ENCODE measurements around the gene PPARG.
"Not testable (repeated sequence)": the region's sequence is repeated elsewhere in the genome, so short reads cannot be mapped to it uniquely, and the experiment has no call there.

The PPARG gene

GRCh38 chr3:12383218-12383617, 94.3 kb downstream of the PPARG start:
- no peak for DNase-seq

GRCh38 chr3:12384451-12385233, 95.8 kb downstream of the PPARG start:
- no peak for DNase-seq

DNA sequence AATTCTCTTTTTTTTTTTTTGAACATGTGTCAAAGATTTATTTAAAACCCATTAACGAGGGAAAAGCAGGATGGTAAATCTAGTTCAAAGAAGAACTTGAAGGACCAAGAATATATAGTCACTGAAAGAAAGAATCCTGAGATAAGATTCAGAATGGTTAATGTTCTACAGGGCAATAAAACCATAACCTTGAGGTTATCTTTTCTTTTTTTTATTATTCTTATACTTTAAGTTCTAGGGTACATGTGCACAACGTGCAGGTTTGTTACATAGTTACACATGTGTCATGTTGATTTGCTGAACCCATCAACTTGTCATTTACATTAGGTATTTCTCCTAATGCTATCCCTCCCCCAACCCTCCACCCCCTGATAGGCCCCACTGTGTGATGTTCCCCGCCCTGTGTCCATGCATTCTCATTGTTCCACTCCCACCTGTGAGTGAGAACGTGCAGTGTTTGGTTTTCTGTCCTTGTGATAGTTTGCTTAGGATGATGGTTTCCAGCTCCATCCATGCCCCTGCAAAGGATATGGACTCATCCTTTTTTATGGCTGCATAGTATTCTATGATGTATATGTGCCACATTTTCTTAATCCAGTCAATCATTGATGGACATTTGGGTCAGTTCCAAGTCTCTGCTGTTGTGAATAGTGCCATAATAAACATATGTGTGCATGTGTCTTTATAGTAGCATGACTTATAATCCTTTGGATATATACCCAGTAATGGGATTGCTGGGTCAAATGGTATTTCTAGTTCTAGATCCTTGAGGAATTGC, 97.8 kb downstream of the PPARG start:
- not testable (repeated sequence) for DNase-seq

GRCh38 chr3:12388185-12388584, 99.3 kb downstream of the PPARG start:
- no peak for DNase-seq

DNA sequence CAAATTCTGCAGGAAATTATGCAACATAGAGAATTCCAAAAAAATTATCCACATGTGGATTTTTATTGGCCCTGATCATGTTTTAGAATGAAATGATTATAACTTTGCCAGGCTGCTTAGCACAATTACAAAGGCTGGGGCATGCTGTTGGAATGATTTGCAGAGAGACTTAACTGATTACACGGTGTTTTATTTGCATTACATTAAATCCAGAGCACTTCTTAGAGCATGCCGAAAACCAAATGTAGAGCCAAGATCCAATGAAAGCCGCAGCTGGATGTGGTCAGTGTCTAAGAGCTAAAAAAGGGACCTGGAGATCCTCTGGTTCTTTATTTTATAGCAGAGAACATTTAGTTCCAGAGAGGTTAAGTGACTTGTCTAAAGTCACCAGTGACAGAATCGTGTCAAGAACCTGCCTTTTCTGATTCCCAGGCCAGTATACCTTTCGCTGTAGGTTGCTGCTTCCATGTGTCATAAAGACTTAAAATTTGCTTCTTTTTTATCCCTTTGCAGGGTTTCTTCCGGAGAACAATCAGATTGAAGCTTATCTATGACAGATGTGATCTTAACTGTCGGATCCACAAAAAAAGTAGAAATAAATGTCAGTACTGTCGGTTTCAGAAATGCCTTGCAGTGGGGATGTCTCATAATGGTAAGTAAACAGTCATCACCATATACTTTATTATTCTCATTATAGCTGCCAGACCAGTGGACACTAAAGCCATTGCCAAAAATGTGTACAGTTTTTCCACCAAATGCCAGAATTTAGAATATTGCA, 103.4 kb downstream of the PPARG start:
- DNase-seq, result no peak

DNA sequence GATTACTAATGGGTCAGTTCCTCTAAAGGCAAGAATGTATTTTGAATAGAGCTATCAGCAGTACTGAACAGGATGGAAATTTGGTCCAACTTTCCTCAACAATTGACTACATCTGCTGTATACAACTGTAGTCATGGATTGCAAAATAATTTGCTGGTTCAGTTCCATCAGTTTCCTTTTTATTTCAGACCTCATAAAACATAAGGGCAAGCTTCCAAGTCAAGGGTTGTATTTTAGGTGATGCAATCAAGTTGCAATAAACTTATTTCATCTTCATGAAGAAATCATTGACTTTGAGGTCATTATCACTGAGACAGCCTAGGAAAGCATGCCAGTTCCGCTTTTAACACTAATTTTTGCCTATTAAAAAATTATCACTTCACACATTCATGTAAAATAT, 105.0 kb downstream of the PPARG start:
- no peak for DNase-seq

DNA sequence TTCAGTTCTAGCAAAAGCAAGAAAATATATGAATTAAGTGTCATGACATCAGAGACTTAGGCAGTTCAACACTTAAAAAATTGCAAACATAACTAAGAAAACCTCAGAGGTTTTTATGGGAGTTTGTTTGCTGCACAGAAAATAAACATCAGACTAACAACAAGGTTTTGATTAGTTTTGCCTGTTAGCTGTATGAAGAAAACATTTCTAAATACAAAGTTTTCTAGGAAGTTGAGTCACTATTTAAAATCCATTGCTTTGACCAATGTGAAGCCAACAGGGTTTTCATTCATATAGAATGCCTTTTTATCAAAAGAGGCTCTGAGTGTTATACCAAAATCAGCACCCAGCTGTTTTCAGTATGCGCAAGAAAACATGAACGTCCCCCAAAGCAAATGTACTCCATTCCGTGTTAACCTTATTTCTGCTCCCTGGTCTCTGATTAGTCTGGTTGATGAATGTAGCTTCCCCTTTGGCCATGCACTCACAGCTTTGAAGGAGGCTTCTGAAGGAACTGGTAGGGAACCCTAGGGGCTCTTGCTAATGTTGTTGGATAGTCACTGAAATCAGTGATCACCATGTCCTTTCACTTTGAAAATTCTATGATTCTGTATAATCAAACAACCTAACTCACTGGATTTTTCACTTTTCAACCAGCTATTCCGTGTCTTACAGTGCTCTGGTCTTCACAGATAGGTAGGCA, 105.8 kb downstream of the PPARG start:
- no peak for DNase-seq

DNA sequence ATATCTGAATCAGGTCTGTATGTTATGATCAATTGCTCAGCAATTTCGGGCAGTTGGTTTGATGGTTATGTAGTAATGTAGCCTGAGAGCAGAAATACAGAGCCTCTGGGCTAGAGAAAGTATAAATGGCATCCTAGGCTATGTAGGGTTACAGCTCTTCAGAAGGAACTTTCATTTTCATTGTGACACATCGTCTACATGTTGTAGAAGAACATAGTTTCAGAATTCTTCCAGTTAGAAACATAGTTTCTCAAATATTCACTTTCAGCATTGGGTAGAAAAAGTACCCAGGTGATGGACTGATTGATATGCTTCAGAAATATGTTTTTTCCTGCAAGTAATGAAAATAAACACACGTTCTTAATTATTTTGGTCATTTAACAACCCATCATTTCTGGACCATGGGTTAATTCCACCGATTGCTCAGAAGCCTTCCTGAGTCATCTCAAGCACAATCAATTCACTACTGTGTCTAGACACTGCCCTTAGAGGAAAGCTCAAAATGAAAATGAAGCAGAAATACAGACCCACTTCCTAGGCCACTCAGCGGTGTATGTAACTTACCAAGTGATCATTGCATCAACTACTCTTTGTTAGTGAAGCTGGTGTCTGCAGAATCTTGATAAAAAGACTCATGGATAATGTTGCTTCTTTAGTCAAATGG, 106.6 kb downstream of the PPARG start:
- no peak for DNase-seq

DNA sequence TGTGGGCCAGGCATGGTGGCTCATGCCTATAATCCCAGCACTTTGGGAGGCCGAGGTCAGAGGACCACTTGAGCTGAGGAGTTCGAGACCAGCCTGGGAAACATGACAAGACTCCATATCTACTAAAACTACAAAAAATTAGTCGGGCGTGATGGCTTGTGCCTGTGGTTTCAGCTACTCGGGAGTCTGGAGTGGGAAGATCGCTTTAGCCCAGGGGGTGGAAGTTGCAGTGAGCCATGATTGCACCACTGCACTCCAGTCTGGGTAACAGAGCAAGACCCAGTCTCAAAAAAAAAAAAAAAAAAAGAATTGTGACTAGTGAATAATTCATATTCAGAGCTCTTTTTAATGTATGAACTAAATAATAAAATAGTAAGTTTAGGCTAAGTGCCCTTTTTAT, 107.6 kb downstream of the PPARG start:
- DNase-seq, result no peak

DNA sequence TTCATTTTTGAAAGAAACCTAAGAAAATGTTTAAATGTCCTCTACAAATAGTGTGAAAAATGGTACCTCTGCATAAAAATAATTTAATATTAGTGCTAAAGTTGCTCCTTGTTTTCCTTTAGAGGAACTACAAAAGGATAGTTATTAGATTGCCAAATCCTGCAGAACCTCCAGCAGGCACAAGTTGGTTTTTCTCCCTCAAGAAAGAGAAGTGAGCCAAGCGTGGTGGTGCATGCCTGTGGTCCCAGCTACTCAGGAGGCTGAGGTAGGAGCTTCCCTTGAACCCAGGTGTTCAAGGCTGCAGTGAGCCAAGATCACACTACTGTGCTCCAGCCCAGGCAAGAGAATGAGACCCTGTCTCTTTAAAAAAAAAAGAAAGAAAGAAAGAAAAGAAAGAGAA, 110.4 kb downstream of the PPARG start:
- no peak for DNase-seq

DNA sequence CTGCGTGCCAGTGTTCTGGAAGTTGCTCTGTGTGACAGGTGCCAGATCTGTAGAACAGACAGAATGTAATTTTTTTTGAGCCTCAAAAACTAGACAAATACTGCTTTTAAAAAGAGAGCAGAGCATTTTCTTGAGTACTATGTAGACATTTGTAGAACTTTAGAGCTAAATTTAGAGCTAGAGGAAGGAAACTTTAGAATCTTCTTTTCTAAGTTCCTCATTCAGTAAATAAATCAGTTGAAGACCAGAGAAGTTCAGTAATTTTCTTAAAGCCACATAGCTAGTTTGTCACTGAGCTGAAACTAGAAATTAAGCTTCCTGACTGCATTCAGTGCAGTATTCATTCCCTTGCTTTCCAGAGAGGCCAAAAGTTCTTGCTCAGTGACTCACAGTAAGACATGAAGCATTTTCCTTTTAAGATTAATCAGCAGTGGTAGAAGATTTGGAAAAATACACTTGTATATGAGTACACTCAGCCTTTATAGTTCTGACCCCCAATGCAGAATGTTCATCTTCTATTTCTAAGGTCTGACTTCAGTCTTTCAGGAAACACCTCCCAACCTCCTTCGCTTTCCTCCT, 111.8 kb downstream of the PPARG start:
- no peak for DNase-seq

DNA sequence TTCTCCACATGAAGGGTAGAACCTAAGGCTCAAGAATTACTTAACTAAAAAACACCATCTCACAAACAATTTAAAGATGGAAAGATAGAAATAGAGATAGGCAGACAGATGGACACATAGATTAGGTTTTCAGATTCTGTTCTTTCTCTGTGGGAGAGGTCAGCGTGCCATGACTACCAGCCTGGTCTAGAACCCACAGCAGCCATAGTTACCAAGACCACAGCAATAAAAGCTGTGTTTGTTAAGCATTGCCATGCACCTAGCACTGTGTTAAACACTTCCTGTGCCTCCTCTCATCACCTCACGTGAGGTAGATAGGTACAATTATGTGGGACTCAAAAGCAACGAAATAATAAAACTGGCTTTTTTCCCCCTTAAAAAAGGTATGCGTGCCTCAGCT, 112.3 kb downstream of the PPARG start:
- DNase-seq, result no peak

DNA sequence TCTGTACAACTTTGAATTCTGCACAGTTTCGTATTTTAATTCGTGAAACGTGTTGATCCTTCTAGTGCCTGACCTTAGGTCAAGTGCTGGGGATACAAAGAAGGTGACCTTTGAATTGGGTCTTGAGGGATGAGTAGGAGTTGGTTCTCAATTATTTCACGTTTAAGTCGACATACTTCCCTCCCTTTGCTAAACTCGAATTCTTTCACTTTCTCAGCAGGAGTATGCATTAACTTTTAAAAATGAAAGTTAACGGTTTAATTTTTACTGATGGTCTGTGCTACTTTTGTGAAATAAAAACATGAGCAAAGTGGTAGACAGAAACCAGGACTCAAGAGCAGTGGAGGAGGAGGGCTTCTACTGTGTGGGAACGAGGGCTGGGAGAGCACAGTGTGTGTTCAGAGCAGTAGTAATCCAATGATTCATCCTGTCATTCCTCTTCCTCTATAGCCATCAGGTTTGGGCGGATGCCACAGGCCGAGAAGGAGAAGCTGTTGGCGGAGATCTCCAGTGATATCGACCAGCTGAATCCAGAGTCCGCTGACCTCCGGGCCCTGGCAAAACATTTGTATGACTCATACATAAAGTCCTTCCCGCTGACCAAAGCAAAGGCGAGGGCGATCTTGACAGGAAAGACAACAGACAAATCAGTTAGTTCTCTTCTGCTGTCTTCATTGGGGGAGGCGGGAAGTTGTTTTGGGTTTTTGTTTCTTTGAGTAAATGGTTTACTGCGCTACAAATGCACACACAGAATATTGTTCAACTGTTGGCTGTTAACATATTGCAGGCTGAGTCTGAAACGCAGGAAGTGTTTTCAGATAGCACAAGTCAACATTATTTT, 116.8 kb downstream of the PPARG start:
- DNase-seq, result no peak

DNA sequence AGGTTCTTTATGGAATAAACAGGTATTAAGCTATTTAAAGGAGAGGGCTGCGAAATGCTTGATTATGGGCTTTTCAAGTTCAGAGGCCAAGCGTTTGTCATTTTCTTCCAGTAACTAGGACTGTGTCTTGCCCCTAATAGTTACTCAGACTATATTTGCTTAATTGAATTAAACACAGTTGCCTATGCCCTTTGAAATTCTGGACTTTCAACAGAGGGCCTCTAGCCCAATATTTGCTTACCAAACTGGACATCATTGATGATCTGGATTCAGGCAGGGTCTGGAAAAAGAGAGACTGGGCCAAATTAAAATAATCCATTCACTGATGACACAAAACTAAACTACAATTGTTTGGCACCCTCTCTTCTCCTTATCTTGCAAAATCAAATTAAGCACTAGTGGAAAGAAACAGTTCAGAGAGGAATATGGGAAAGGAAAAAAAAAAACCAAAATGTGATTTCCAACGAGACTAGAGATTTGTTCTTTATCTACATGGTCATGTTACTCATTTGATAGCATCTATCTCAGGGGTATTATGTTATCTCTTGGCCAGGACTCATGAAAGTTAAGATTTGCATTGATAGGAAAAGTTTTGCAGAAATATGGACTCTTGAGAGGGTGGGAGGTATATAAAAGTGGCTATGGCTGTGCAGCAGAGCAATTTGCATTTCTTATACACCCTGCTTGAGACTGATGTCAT, 120.3 kb downstream of the PPARG start:
- DNase-seq, result no peak

GRCh38 chr3:12409684-12410596, 121.1 kb downstream of the PPARG start:
- DNase-seq, result no peak

DNA sequence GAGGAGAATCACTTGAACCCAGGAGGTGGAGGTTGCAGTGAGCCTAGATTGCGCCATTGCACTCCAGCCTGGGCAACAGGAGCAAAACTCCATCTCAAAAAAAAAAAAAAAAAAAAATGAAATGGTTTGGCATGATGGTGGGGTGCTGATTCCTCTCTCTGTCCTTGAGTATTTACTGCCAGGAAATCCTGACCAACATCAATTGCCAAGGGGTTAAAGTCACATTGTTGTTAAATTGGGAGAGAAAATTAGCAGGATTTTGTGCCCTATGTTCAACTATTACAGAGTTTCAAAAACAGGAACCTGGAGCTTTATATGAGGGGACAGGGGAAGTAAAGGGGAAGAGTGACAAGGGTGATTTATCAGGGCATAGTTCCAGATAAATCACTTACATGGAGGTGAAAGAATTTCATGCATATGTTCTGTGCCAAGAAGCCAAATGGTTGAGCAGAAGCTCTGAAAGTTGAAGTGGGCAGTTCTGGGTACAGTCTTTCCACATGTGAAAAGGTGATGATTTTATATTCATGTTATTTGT, 124.9 kb downstream of the PPARG start:
- DNase-seq, result no peak

DNA sequence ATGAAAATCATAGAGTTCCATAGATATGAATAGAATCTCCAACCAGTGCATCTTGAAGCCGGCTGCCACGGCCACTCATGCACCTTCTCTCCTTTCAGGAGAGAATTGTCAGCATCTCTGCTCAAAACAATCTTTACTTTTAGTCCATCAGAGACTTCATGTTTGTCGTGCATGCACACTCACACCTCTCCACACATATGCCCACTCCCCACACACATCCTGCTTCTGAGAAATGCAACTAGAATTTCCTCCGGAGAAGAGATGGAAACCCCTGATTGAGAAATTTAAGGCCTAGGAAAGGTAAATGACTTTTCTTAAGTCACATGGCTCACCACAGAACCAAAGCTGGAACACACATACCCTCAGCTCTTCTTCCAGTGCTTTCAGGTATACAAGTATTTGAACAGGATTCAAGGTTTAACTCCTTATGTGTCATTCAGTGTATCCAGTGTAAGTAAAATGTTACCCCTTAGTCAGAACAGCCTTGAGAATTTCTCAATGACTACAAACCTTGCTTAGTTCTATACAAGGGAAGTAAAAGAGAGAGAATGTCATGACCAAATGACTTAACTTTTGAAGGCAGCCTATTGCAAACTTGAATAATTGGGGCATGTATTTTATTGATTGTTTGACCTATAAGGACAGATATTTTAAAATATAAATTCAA, 126.3 kb downstream of the PPARG start:
- no peak for DNase-seq

DNA sequence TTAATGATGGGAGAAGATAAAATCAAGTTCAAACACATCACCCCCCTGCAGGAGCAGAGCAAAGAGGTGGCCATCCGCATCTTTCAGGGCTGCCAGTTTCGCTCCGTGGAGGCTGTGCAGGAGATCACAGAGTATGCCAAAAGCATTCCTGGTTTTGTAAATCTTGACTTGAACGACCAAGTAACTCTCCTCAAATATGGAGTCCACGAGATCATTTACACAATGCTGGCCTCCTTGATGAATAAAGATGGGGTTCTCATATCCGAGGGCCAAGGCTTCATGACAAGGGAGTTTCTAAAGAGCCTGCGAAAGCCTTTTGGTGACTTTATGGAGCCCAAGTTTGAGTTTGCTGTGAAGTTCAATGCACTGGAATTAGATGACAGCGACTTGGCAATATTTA, 127.9 kb downstream of the PPARG start:
- no peak for DNase-seq

Measured in effector CD8-positive, alpha-beta T cell (primary cell).